Endothelial cell of umbilical vein (primary cell): Measurements from ENCODE around the gene ZFPM1. TPM values are rescaled to one million over a fixed set of nuclear protein-coding genes. Genes with fewer than 3 reads are reported as not detected.

ENCODE experiments used
- BruUV-seq: library from RNA; stranded (reverse); fragments of 400-500 nt; replicated peaks from 2 replicates; lab custom pipeline; 2021; lab: Mats Ljungman, UMichigan
- CTCF ChIA-PET: fragments of 300-600, 350-600 bp; sonication (Branson Sonifier 250); formaldehyde crosslinking; loops from one replicate; lab custom pipeline; 2021; ENCODE audit warnings: antibody characterized with exemption, inconsistent platforms; lab: Charles Lee
- POLR2A ChIA-PET: fragments of 300-600, 350-600 bp; sonication (Branson Sonifier 250); formaldehyde crosslinking; loops from one replicate; lab custom pipeline; 2021; ENCODE audit warnings: antibody characterized with exemption, inconsistent platforms; lab: Charles Lee
- DNase-seq: peaks from one replicate; pipeline ENCODE4 v3.0.0-alpha.2; 2011; ENCODE audit warnings: low read depth, low spot score
- FAIRE-seq: peaks from 2 replicates; lab custom pipeline; 2011; peaks lifted over from hg19 to GRCh38; lab: Jason Lieb, UNC
- H2AFZ ChIP-seq: 2 replicates; pipeline ENCODE4 v1.6.0; 2012; ENCODE audit warnings: low read depth, low read length, control low read depth, inconsistent platforms
- H3K27ac ChIP-seq: 2 replicates; pipeline ENCODE4 v1.5.1; 2011; ENCODE audit warnings: low read depth, mild to moderate bottlenecking, control low read depth, low read length, moderate library complexity; ENCODE audit not compliant: insufficient read depth
- H3K27me3 ChIP-seq, 2 experiments: 2 replicates each; pipeline versions ENCODE4 v1.6.0 to v1.6.1; 2011; ENCODE audit warnings: low read length in 2 of 2, mixed read lengths in 1 of 2; ENCODE audit not compliant: control insufficient read depth in 2 of 2, insufficient read depth in 2 of 2
- H3K36me3 ChIP-seq, 2 experiments: 2 replicates in 1 of 2; 3 replicates in 1 of 2; pipeline ENCODE4 v1.5.1; 2011; ENCODE audit warnings: low read length in 2 of 2, mild to moderate bottlenecking in 1 of 2, moderate library complexity in 1 of 2; ENCODE audit not compliant: control insufficient read depth in 2 of 2, insufficient read depth in 2 of 2; ENCODE audit errors: extremely low read depth in 1 of 2
- H3K4me1 ChIP-seq: 3 replicates; pipeline ENCODE4 v1.5.1; 2011; ENCODE audit warnings: mild to moderate bottlenecking, low read length; ENCODE audit not compliant: control insufficient read depth, insufficient read depth; ENCODE audit errors: extremely low read depth
- H3K4me2 ChIP-seq: 2 replicates; pipeline ENCODE4 v1.6.1; 2011; ENCODE audit warnings: low read length, control low read depth, mixed read lengths; ENCODE audit not compliant: insufficient read depth
- H3K4me3 ChIP-seq, 3 experiments: fragments of 200-600 bp in 1 of 3; sonication (generic), shearing (Covaris generic) in 1 of 3; replicated peaks in 1 of 3; 2 replicates each; pipeline ENCODE4 v1.5.1; 2011 to 2016; ENCODE audit warnings: control low read depth in 3 of 3, low read length in 3 of 3, mild to moderate bottlenecking in 2 of 3, inconsistent platforms in 1 of 3, low read depth in 1 of 3, moderate library complexity in 1 of 3; ENCODE audit not compliant: insufficient read depth in 1 of 3
- H3K79me2 ChIP-seq: 2 replicates; pipeline ENCODE4 v1.6.0; 2012; ENCODE audit warnings: low read length, inconsistent platforms; ENCODE audit not compliant: control insufficient read depth, insufficient read depth
- H3K9ac ChIP-seq: replicated peaks from 2 replicates; pipeline ENCODE3; 2011; ENCODE audit warnings: low read length, control low read depth; ENCODE audit not compliant: insufficient read depth; ENCODE audit errors: extremely low read depth
- H3K9me1 ChIP-seq: replicated peaks from 3 replicates; pipeline ENCODE4 v1.6.0; 2011; ENCODE audit warnings: mild to moderate bottlenecking, low read length; ENCODE audit not compliant: control insufficient read depth, insufficient read depth; ENCODE audit errors: extremely low read depth
- H3K9me3 ChIP-seq: replicated peaks from 2 replicates; pipeline ENCODE4 v1.5.1; 2012; ENCODE audit warnings: low read length, inconsistent platforms; ENCODE audit not compliant: control insufficient read depth, insufficient read depth
- H4K20me1 ChIP-seq: replicated peaks from 2 replicates; pipeline ENCODE3; 2011; ENCODE audit warnings: mild to moderate bottlenecking, low read length; ENCODE audit not compliant: control insufficient read depth, insufficient read depth; ENCODE audit errors: extremely low read depth
- EZH2 ChIP-seq: IDR thresholded peaks from 2 replicates; pipeline ENCODE4 v1.6.1; 2012; ENCODE audit warnings: borderline replicate concordance, low read depth, mild to moderate bottlenecking, moderate library complexity, low read length, inconsistent platforms; ENCODE audit not compliant: severe bottlenecking
- MAX ChIP-seq: IDR thresholded peaks from 2 replicates; pipeline ENCODE4 v1.6.1; 2011; ENCODE audit not compliant: insufficient read depth, insufficient read length
- MYC ChIP-seq: IDR thresholded peaks from one replicate; pipeline ENCODE4 v1.6.1; 2011; ENCODE audit warnings: mild to moderate bottlenecking, low read depth, low read length
- POLR2AphosphoS5 ChIP-seq: IDR thresholded peaks from 2 replicates; pipeline ENCODE4 v1.6.1; 2012; ENCODE audit warnings: low read depth, mild to moderate bottlenecking, control low read depth, low read length, moderate library complexity; ENCODE audit not compliant: insufficient read depth
- dilution Hi-C: fragments of 300-500 bp; cut with MboI; formaldehyde crosslinking; loops from one replicate; pipeline ENCODE4 v1.15.0; 2019; ENCODE audit warnings: low sequenced_read_pairs; ENCODE audit not compliant: extremely low pct_ligation_motif_present
- intact Hi-C: fragments of 100-400 bp; cut with micrococcal nuclease; formaldehyde crosslinking; loops from one replicate; pipeline ENCODE4 v1.10.0; 2022
- polyA plus RNA-seq, 4 experiments: library from polyadenylated mRNA; depleted of rRNA in 3 of 4; stranded (reverse) in 3 of 4; unstranded in 1 of 4; fragments of >200 nt; gene quantifications; 2 replicates each; pipeline versions ENCODE4 v1.2.1 to v1.2.3, GENCODE V29; 2011 to 2012; ENCODE audit warnings: missing spikeins in 1 of 4
- total RNA-seq: library from RNA; stranded (reverse); gene quantifications from 2 replicates; pipeline ENCODE4 v1.2.3, GENCODE V29; 2021
- TF ChIP-seq, protein P1 (sequence below), 2 donors: IDR thresholded peaks; 1 replicate in 1 of 2; 2 replicates in 1 of 2; pipeline ENCODE4 v1.5.1; 2011; ENCODE audit warnings: low read length in 2 of 2, mild to moderate bottlenecking in 2 of 2, moderate library complexity in 2 of 2, control low read depth in 1 of 2, inconsistent platforms in 1 of 2, low read depth in 1 of 2; ENCODE audit not compliant: insufficient read depth in 1 of 2; ENCODE audit errors: extremely low read depth in 1 of 2

ZFPM1 gene
- total and polyA plus RNA-seq, 2 donors (not counting 3 experiments of a cell fraction or from before 2014, with no cell fraction given): 0.37 to 7.5 TPM

GRCh38 chr16:88435437-88436355 lies 17.4 kb upstream of the ZFPM1 start:
- dilution Hi-C loops (no loop called here), intact Hi-C loops (loop anchor here (2.0 to 10.0 kb wide), 2 partner anchors 411 to 479 kb away; no protein-coding TSS in a partner anchor)
- CTCF ChIA-PET: interaction anchor here (0.8 to 2.1 kb wide), 6 partner anchors 127 to 657 kb away, joined by 3 to 8 read pairs (median 4); no protein-coding TSS in a partner anchor
- BruUV-seq: no TSS peak
- H4K20me1 ChIP-seq: no peaks in the 10 kb centered on the region
- H3K79me2 ChIP-seq: no peaks in the 10 kb centered on the region
- no peak overlapping the region for H3K9ac ChIP-seq
- no peak for FAIRE-seq
- no peaks in the 10 kb centered on the region for H3K9me1 ChIP-seq
- H3K4me2 ChIP-seq: no peak overlapping the region
- peaks cover 6% of the 10 kb centered on the region for H3K4me1 ChIP-seq
- no peak overlapping the region for H2AFZ ChIP-seq
- no peaks in the 10 kb centered on the region for H3K27me3 ChIP-seq
- no peaks in the 10 kb centered on the region for H3K36me3 ChIP-seq
- DNase-seq: no peak
- no peaks in the 10 kb centered on the region for H3K9me3 ChIP-seq
- POLR2A ChIA-PET: no interaction called here
- no peak overlapping the region for H3K27ac ChIP-seq
- H3K4me3 ChIP-seq: no peak overlapping the region
- TF ChIP-seq MAX (no peak), EZH2 (no peak), POLR2AphosphoS5 (no peak), MYC (no peak)
- TF ChIP-seq, protein P1, sequence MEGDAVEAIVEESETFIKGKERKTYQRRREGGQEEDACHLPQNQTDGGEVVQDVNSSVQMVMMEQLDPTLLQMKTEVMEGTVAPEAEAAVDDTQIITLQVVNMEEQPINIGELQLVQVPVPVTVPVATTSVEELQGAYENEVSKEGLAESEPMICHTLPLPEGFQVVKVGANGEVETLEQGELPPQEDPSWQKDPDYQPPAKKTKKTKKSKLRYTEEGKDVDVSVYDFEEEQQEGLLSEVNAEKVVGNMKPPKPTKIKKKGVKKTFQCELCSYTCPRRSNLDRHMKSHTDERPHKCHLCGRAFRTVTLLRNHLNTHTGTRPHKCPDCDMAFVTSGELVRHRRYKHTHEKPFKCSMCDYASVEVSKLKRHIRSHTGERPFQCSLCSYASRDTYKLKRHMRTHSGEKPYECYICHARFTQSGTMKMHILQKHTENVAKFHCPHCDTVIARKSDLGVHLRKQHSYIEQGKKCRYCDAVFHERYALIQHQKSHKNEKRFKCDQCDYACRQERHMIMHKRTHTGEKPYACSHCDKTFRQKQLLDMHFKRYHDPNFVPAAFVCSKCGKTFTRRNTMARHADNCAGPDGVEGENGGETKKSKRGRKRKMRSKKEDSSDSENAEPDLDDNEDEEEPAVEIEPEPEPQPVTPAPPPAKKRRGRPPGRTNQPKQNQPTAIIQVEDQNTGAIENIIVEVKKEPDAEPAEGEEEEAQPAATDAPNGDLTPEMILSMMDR (IDR thresholded peaks at IDR 0.05; ENCODE audit: extremely low read depth in 1 of 2, insufficient read depth in 1 of 2, low read depth in 1 of 2, low read length in 2 of 2): no peak
